Measurements from ENCODE around the gene RABGAP1L.

Gene RABGAP1L

DNA sequence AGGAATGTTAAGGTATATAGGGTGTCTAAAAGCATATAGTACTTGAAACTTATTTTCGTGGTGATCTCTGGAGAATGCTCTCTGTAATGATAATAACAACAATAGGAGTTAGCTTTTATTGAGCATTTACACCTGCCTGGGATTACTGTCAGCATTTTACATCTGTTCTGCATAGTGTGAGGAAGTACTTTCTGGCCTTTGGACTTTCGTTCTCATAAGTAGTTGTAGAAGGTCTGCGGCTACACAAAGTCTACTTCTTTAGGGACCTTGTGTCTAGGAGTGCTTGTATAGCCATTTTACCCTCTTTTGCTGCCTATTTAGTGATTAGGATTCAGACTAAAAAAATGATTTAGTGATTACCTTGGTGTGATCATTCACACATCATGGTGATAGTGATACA lies 184.8 kb downstream of the RABGAP1L start:
- TF ChIP-seq, protein P1, sequence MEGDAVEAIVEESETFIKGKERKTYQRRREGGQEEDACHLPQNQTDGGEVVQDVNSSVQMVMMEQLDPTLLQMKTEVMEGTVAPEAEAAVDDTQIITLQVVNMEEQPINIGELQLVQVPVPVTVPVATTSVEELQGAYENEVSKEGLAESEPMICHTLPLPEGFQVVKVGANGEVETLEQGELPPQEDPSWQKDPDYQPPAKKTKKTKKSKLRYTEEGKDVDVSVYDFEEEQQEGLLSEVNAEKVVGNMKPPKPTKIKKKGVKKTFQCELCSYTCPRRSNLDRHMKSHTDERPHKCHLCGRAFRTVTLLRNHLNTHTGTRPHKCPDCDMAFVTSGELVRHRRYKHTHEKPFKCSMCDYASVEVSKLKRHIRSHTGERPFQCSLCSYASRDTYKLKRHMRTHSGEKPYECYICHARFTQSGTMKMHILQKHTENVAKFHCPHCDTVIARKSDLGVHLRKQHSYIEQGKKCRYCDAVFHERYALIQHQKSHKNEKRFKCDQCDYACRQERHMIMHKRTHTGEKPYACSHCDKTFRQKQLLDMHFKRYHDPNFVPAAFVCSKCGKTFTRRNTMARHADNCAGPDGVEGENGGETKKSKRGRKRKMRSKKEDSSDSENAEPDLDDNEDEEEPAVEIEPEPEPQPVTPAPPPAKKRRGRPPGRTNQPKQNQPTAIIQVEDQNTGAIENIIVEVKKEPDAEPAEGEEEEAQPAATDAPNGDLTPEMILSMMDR (IDR thresholded peaks at IDR 0.05) = no peak
- no peak for DNase-seq (ENCODE audit: low spot score)
- Histone ChIP-seq H3K27ac (no peak overlapping the region), H3K4me3 (no peak overlapping the region)

- no peak for DNase-seq (ENCODE audit: low spot score)
- no peak overlapping the region for H3K4me3 ChIP-seq
- TF ChIP-seq, protein P1 (IDR thresholded peaks at IDR 0.05) = no peak
- no peak overlapping the region for H3K27ac ChIP-seq
Measured at GRCh38 chr1:174352117-174352516, 192.8 kb downstream of the RABGAP1L start.

DNA sequence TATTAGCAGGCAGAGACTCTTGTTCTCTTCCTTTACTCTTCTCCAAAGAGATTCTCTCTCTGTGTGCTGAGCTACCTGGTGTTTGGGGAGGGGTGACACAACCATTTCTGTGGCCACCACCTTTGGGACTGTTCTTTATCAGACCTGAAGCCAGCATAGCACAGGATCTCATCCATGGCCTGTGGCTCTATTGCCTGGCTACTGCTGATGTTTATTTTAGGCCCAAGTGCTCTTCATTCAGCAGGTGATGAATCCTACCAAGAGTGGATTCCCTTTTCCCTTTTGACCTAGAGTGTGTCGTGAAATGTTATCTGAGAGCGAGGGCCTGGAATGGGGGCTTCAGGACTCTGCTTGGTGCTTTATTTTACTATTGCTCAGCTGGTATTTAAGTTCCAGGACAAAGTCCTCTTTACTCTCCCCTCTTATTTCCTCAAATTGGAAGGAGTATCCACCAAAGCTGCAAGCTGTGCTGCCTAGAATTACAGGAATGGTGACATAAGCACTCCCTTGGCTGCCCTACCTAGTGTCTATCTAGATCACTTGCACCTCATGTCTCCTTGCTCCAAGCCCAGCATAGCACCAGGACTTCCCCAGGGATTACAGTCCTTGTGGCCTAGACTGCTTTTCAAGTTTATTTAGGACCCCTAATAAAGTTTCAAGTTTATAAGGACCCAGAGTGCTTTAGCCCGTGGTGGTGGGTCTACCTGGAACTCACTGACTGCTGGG lies 193.7 kb downstream of the RABGAP1L start:
- DNase-seq (ENCODE audit: low spot score) = no peak
- H3K27ac ChIP-seq = no peak overlapping the region
- no peak overlapping the region for H3K4me3 ChIP-seq
- TF ChIP-seq, protein P1 (IDR thresholded peaks at IDR 0.05) = no peak

- H3K27ac ChIP-seq = no peak overlapping the region
- no peak for DNase-seq (ENCODE audit: low spot score)
- no peak overlapping the region for H3K4me3 ChIP-seq
- TF ChIP-seq, protein P1 (IDR thresholded peaks at IDR 0.05) = no peak
Measured at GRCh38 chr1:174358344-174358743, 199.0 kb downstream of the RABGAP1L start.

DNA sequence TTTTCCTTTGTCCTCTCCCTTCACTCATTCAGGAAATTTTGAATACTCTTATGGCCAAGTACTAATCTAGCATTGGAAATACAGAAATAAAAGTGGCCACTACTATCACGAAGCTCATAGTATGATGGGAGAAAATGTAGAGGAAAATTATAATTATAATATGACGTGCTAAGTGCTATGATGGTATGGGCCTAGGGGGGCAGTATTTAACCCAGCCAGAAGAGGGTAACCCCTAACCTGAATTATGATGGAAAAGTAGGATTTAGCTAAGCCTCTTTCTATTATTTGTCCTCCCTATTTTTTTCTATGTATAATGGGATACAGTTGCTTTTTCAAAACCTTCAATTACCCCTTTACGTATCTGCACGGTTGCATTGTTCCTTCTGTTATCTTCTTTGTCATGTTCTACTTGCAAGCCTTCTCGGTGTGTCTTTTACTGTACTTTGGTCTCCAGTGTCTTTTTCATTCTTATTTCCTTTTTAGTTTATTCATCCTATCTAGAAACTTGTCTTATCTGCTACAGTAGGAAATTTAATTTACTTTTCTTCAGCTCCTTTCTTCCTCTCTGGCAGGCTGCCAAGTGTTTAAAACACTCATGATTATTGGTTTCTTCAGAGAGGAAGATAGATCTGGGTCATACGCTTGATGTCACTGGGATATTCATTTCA lies 199.6 kb downstream of the RABGAP1L start:
- TF ChIP-seq, protein P1 (IDR thresholded peaks at IDR 0.05) = no peak
- H3K27ac ChIP-seq = no peak overlapping the region
- DNase-seq (ENCODE audit: low spot score) = no peak
- no peak overlapping the region for H3K4me3 ChIP-seq

- TF ChIP-seq, protein P1 (IDR thresholded peaks at IDR 0.05) = no peak
- H3K4me3 ChIP-seq = no peak overlapping the region
- DNase-seq (ENCODE audit: low spot score) = no peak
- no peak overlapping the region for H3K27ac ChIP-seq
Measured at GRCh38 chr1:174359454-174359805, 200.1 kb downstream of the RABGAP1L start.

Data from coronary artery (tissue), 2 donors.